Measurements from ENCODE around the gene SRGAP2C.
"Not testable (repeated sequence)": the region's sequence is repeated elsewhere in the genome, so short reads cannot be mapped to it uniquely, and the experiment has no call there.

DNA sequence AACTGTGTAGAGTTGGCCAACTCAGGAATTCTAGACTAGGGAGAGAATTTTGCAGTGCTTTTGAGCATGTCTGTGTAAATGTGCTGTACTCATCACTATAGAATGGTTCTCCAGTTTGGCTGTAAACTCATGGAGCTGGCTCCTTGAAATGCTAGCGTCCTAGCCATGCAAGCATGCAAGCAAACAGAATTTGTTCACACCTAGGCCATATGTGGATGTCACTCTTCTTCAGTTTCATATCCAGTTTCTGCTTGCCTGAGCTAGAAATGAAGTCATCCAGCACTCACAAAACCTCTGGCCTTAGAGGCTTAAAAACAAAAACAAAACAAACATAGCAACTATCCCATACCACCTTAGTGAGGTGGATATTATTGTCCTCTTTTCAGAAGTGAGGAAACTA is 37.0 kb downstream of the SRGAP2C start:
- TF ChIP-seq, protein P1, sequence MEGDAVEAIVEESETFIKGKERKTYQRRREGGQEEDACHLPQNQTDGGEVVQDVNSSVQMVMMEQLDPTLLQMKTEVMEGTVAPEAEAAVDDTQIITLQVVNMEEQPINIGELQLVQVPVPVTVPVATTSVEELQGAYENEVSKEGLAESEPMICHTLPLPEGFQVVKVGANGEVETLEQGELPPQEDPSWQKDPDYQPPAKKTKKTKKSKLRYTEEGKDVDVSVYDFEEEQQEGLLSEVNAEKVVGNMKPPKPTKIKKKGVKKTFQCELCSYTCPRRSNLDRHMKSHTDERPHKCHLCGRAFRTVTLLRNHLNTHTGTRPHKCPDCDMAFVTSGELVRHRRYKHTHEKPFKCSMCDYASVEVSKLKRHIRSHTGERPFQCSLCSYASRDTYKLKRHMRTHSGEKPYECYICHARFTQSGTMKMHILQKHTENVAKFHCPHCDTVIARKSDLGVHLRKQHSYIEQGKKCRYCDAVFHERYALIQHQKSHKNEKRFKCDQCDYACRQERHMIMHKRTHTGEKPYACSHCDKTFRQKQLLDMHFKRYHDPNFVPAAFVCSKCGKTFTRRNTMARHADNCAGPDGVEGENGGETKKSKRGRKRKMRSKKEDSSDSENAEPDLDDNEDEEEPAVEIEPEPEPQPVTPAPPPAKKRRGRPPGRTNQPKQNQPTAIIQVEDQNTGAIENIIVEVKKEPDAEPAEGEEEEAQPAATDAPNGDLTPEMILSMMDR (IDR thresholded peaks at IDR 0.05; ENCODE audit: poor library complexity, severe bottlenecking), result not testable (repeated sequence)
- not testable (repeated sequence) for TF ChIP-seq EZH2 (IDR thresholded peaks at IDR 0.05; ENCODE audit: borderline replicate concordance, insufficient read depth, low read length, poor library complexity, severe bottlenecking); POLR2AphosphoS5 (IDR thresholded peaks at IDR 0.05); EP300 (conservative IDR thresholded peaks at IDR 0.05; ENCODE audit: poor library complexity, severe bottlenecking)

All from neural cell (in vitro differentiated cells).